Colonic mucosa (tissue), 4 donors: ENCODE measurements around the gene BTNL8. TPM values are rescaled to one million over a fixed set of nuclear protein-coding genes. Genes with fewer than 3 reads are reported as not detected.

Experiments
- DNase-seq: peaks from one replicate; pipeline ENCODE4 v3.0.0-alpha.2; 2020
- H3K27ac ChIP-seq: fragments of 200-600 bp; one replicate; pipeline ENCODE4 v1.8.0; 2021
- H3K27me3 ChIP-seq: fragments of 200-600 bp; one replicate; pipeline ENCODE4 v1.8.0; 2021
- H3K36me3 ChIP-seq: fragments of 200-600 bp; one replicate; pipeline ENCODE4 v1.8.0; 2021
- H3K4me1 ChIP-seq: fragments of 200-600 bp; one replicate; pipeline ENCODE4 v1.8.0; 2021; ENCODE audit warnings: mild to moderate bottlenecking
- H3K4me3 ChIP-seq: fragments of 200-600 bp; one replicate; pipeline ENCODE4 v1.8.0; 2021
- H3K9ac ChIP-seq, 2 donors: one replicate each; pipeline ENCODE4 v1.7.0; 2013; ENCODE audit warnings: control low read depth in 2 of 2, low read depth in 2 of 2, low read length in 2 of 2
- H3K9me3 ChIP-seq: fragments of 200-600 bp; one replicate; pipeline ENCODE4 v1.8.0; 2021
- intact Hi-C: fragments of 100-400 bp; cut with DNase I; formaldehyde crosslinking; loops from one replicate; pipeline ENCODE4 v1.14.1; 2022
- total RNA-seq, 2 donors: library from RNA; stranded (reverse); fragmentation: NEBNext Ultra II Directional in 1 of 2; extraction: Animal tissue kit (Norgen Biotek cat#: 25700) in 1 of 2; gene quantifications; one replicate each; pipeline ENCODE4 v1.2.1, GENCODE V29; 2021
- TF ChIP-seq, protein P1 (sequence below): fragments of 200-600 bp; IDR thresholded peaks from one replicate; pipeline ENCODE4 v1.8.0; 2022; ENCODE audit warnings: antibody characterized with exemption, mild to moderate bottlenecking
- donor health status: healthy.
- donor health status: DM: no; HTN: no; CAD: no.
- donor health status: DM: no; HTN: no; CAD: no.

The BTNL8 gene
- total RNA-seq, 2 donors from 2014 or later: 51.6 to 88.1 TPM

DNA sequence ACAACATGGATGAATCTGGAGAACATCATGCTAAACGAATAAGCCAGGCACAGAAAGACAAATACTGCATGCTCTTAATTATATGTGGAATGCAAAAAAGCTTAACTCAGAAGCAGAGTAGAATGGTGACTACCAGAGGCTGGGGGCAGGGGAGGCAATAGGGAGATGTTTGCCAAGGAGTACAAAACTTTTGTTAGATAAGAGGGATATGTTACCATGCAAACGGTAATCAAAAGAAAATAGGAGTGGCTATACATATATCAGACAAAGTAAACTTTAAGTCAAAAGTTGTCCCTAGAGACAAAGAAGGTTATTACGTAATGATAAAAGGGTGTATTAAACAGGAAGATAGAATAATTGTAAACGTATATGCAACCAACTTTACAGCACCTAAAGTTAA lies 71.9 kb downstream of the BTNL8 start:
- H3K27me3 ChIP-seq: no peaks in the 10 kb centered on the region
- no peak overlapping the region for H3K9ac ChIP-seq
- DNase-seq: no peak
- intact Hi-C loops: no loop called here
- TF ChIP-seq, protein P1, sequence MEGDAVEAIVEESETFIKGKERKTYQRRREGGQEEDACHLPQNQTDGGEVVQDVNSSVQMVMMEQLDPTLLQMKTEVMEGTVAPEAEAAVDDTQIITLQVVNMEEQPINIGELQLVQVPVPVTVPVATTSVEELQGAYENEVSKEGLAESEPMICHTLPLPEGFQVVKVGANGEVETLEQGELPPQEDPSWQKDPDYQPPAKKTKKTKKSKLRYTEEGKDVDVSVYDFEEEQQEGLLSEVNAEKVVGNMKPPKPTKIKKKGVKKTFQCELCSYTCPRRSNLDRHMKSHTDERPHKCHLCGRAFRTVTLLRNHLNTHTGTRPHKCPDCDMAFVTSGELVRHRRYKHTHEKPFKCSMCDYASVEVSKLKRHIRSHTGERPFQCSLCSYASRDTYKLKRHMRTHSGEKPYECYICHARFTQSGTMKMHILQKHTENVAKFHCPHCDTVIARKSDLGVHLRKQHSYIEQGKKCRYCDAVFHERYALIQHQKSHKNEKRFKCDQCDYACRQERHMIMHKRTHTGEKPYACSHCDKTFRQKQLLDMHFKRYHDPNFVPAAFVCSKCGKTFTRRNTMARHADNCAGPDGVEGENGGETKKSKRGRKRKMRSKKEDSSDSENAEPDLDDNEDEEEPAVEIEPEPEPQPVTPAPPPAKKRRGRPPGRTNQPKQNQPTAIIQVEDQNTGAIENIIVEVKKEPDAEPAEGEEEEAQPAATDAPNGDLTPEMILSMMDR: no peak
- H3K4me3 ChIP-seq: no peak overlapping the region
- H3K36me3 ChIP-seq: no peaks in the 10 kb centered on the region
- no peaks in the 10 kb centered on the region for H3K4me1 ChIP-seq
- no peaks in the 10 kb centered on the region for H3K9me3 ChIP-seq
- no peak overlapping the region for H3K27ac ChIP-seq

DNA sequence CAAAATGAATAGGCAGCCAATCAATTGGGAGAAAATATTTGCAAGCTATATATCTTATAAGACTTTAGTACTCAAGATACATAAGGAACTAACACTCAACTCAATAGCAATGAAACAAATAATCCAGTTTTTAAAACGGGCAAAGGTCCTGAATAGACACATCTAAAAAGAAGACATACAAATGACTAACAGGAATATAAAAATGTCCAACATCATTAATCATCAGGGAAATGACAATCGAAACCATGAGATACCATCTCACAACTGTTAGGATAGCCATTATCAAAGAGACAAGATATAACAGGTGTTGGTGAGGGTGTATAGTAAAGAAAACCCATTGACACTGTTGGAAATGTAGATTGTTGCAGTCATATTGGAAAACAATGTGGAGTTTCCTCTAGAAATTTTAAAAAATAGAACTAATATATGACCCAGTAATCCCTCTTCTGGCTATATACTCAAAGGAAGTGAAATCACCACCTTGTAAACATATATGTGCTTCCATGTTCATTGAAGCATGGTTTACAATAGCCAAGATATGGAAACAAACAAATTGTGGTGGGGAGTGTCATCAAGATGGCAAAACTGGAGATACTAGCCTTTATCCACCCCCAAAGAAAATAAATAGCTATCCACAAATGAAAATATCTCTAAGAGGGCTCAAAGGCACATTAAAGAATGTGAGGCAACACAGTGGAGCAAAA lies 75.8 kb downstream of the BTNL8 start:
- H3K27me3 ChIP-seq: no peaks in the 10 kb centered on the region
- no peak overlapping the region for H3K4me3 ChIP-seq
- no peaks in the 10 kb centered on the region for H3K9me3 ChIP-seq
- TF ChIP-seq, protein P1: no peak
- H3K9ac ChIP-seq: no peak overlapping the region
- H3K4me1 ChIP-seq: no peaks in the 10 kb centered on the region
- no peaks in the 10 kb centered on the region for H3K36me3 ChIP-seq
- no peak overlapping the region for H3K27ac ChIP-seq
- no peak for DNase-seq
- intact Hi-C loops: no loop called here

DNA sequence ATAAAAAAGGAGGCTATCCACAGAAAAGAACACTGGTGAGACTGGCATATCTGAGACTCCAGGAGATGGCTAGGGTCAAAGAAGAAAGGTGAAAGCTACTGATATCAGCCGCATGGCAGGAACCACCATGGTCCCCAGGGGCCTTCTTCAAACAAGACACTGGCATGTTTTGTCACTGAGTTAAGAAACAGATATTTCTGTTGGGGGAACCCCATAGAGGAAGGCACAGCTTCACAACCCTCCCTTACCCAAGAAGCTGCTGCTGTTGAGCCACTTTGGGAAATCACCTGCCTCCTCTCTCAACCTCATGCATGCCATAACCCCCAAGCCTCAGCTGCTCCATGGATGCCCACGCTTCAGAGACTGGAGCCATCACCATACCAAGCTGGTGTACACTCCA lies 76.4 kb downstream of the BTNL8 start:
- TF ChIP-seq, protein P1: no peak
- Histone ChIP-seq H3K27ac (no peak overlapping the region), H3K27me3 (no peaks in the 10 kb centered on the region), H3K4me3 (no peak overlapping the region), H3K36me3 (no peaks in the 10 kb centered on the region), H3K9me3 (no peaks in the 10 kb centered on the region), H3K9ac (no peak overlapping the region), H3K4me1 (no peaks in the 10 kb centered on the region)
- DNase-seq: no peak
- intact Hi-C loops: no loop called here

DNA sequence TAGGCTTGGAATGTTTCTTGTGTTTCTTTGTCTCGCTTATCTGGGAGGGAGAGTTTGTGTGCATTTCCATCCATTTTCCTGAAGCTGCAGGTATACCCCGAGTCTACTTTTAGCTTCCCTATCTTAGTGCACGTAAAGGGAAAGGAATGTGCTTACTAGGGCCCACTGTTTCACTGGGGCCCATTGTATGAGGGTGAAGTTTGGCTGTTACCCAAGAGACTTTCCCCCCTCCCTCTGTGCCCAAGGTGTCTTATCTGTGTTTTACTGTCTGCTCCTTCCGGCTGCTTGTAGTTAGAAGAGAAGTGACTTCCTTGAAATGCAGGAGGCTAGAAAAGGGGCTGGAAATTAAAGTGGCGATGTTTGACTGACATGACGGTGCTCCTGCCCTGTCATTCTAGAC lies 77.6 kb downstream of the BTNL8 start:
- Histone ChIP-seq H3K4me3 (no peak overlapping the region), H3K27ac (peak overlapping the region; percentile 56), H3K9ac (no peak overlapping the region), H3K4me1 (no peaks in the 10 kb centered on the region), H3K27me3 (no peaks in the 10 kb centered on the region), H3K9me3 (no peaks in the 10 kb centered on the region), H3K36me3 (no peaks in the 10 kb centered on the region)
- DNase-seq: peak; percentile 67
- intact Hi-C loops: no loop called here
- TF ChIP-seq, protein P1: no peak

DNA sequence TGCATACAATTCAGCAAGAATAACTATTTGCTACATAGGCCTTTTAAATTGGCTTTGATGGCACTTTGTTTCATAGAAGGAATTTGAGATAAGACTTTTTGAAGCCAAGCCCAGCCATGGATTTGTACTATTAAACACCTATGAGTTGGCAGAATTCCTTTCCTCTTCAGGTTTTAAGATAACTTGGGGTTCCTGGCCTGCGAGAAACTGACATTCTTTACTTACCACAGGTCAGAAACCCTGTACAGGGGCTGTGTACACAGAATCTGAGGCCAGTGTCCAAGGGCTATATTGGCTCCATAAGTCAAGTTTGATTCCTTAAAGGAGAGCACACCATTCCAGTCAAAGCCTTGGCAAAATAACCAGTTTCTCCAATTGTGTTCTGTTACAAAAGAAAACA lies 78.9 kb downstream of the BTNL8 start:
- Histone ChIP-seq H3K27me3 (no peaks in the 10 kb centered on the region), H3K36me3 (no peaks in the 10 kb centered on the region), H3K9me3 (no peaks in the 10 kb centered on the region), H3K27ac (no peak overlapping the region), H3K9ac (no peak overlapping the region), H3K4me3 (no peak overlapping the region), H3K4me1 (no peaks in the 10 kb centered on the region)
- intact Hi-C loops: no loop called here
- TF ChIP-seq, protein P1: no peak
- no peak for DNase-seq
